HG03457 (cell line): ENCODE data around the gene AP5S1.
"Not testable (repeated sequence)": the region's sequence is repeated elsewhere in the genome, so short reads cannot be mapped to it uniquely, and the experiment has no call there.

Source experiments
- ATAC-seq: cut with Tn5 transposase; IDR thresholded peaks from one replicate; pipeline ENCODE4 v1.9.1; 2021; ENCODE audit warnings: moderate number of reproducible peaks; ENCODE audit not compliant: unreplicated experiment

The AP5S1 gene

GRCh38 chr20:3842348-3842930 lies 22.1 kb downstream of the AP5S1 start:
- no peak for ATAC-seq

- no peak for ATAC-seq
Observed at GRCh38 chr20:3843490-3843889, 23.1 kb downstream of the AP5S1 start.

GRCh38 chr20:3843990-3844619 lies 23.8 kb downstream of the AP5S1 start:
- ATAC-seq: not testable (repeated sequence)

- ATAC-seq: no peak
Observed at GRCh38 chr20:3846378-3846739, 26.0 kb downstream of the AP5S1 start.

- ATAC-seq: peak; percentile 82
Observed at GRCh38 chr20:3846740-3847428, 26.5 kb downstream of the AP5S1 start, which contains the start of gene MAVS. Gene MAVS, plus strand, starts transcription at chr20:3846834. Its CDS starts 7,791 bp downstream, at chr20:3854625.

GRCh38 chr20:3847429-3847940 lies 27.1 kb downstream of the AP5S1 start:
- no peak for ATAC-seq

GRCh38 chr20:3848565-3848964 lies 28.2 kb downstream of the AP5S1 start:
- ATAC-seq: no peak

GRCh38 chr20:3854462-3854871 lies 34.1 kb downstream of the AP5S1 start:
- ATAC-seq: no peak

- ATAC-seq: no peak
Observed at GRCh38 chr20:3857405-3857804, 37.1 kb downstream of the AP5S1 start.

GRCh38 chr20:3858689-3859088 lies 38.3 kb downstream of the AP5S1 start:
- no peak for ATAC-seq

GRCh38 chr20:3861191-3861590 lies 40.8 kb downstream of the AP5S1 start:
- ATAC-seq: no peak

- ATAC-seq: no peak
Observed at GRCh38 chr20:3862333-3862732, 42.0 kb downstream of the AP5S1 start.

GRCh38 chr20:3863317-3863716 lies 43.0 kb downstream of the AP5S1 start:
- ATAC-seq: no peak

- no peak for ATAC-seq
Observed at GRCh38 chr20:3864518-3864917, 44.2 kb downstream of the AP5S1 start.

GRCh38 chr20:3865152-3865886 lies 45.0 kb downstream of the AP5S1 start:
- ATAC-seq: no peak

- ATAC-seq: no peak
Observed at GRCh38 chr20:3865887-3866407, 45.6 kb downstream of the AP5S1 start.

- no peak for ATAC-seq
Observed at GRCh38 chr20:3866464-3866863, 46.1 kb downstream of the AP5S1 start.

GRCh38 chr20:3867802-3868201 lies 47.5 kb downstream of the AP5S1 start:
- ATAC-seq: no peak

GRCh38 chr20:3869839-3870634 lies 49.7 kb downstream of the AP5S1 start:
- no peak for ATAC-seq

- ATAC-seq: no peak
Observed at GRCh38 chr20:3871550-3872265, 51.4 kb downstream of the AP5S1 start.
